ENCODE measurements around the gene PSPH. TPM values are rescaled to one million over a fixed set of nuclear protein-coding genes. Genes with fewer than 3 reads are reported as not detected.
"Not testable (repeated sequence)": the region's sequence is repeated elsewhere in the genome, so short reads cannot be mapped to it uniquely, and the experiment has no call there.

Gene PSPH
- total RNA-seq, 1 experiment from 2014 or later = 125 TPM

DNA sequence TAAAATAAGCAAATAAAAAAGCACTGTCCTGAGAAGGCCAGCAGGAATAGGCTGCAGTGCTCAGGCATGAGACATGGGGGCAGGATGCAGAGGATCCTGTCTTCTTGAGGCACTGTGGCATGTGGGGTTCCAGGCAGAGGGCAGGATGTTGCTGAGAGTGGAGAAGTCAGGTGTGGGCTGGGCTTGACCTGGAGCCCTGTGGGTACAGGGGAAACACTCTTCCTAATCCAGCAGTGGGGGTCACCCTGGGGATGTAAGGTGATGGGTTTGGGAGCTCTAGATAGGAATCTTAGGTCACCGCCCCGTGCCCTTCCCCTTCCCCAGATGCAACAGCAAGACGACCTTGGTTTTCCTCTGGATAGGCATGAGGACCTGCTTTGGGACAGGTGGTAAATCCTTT is 26.4 kb upstream of the PSPH start:
- no peaks in the 10 kb centered on the region for H3K9me3 ChIP-seq
- DNase-seq = no peak
- no peaks in the 10 kb centered on the region for H3K27me3 ChIP-seq
- peaks cover 12% of the 10 kb centered on the region for H3K36me3 ChIP-seq
- H3K4me3 ChIP-seq = no peak overlapping the region

GRCh38 chr7:56074371-56074791 is 23.1 kb upstream of the PSPH start:
- Histone ChIP-seq H3K36me3 (peaks cover 30% of the 10 kb centered on the region), H3K27me3 (no peaks in the 10 kb centered on the region), H3K9me3 (no peaks in the 10 kb centered on the region), H3K4me3 (no peak overlapping the region)
- peak; percentile 80 for DNase-seq

DNA sequence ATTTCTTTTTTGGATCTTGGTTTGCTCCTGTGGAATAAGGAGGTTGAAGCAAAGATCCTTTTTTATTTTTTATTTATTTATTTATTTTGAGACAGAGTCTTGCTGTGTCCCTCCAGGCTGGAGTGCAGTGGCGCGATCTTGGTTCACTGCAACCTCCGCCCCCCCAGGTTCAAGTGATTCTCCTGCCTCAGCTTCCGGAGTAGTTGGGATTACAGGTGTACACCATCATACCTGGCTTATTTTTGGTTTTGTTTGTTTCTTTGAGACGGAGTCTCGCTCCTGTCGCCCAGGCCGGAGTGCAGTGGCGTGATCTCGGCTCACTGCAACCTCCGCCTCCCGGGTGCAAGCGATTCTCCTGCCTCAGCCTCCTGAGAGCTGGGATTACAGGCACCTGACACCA is 15.1 kb upstream of the PSPH start:
- H3K36me3 ChIP-seq = peaks cover 66% of the 10 kb centered on the region
- not testable (repeated sequence) for DNase-seq, H3K9me3 ChIP-seq, H3K4me3 ChIP-seq, H3K27me3 ChIP-seq

DNA sequence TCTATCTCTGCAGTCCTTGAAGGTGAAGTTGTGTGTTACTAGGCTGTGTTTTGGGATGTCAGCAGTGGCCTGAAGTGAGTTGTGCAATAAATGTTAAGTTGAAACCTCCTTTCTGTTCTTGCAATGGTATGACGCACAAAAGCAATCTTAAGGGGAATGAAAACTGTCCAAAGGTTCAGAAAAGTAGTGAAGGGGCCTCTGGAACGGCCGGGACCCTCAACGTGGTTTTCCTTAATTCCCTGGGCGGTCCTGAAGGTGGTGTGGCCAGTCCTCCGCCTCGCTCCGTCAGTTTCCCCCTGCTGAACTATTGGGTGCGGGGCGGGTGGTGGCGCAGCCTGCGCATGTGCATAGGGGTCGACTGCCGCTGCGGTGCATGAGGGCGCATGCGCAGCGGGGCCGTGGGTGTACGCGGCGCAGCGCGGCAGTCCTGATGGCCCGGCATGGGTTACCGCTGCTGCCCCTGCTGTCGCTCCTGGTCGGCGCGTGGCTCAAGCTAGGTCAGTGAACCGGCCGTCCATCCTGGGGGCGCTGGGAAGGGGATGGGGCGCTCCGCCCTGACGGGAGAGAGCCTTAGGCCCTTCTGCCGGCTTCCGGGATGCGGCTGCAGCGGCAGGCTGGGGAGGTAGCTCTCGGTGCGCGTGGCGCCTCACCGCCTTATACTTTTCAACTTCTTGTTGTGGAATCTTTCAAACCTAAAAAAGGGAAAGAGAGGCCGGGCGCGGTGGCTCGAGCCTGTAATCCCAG is 12.8 kb upstream of the PSPH start, which contains the start of gene SUMF2:
Gene SUMF2, plus strand, starts transcription at position 405 of the 744 bp plus-strand sequence. Its CDS starts 26 bp downstream, at position 431.
- DNase-seq = peak; percentile 87
- no peaks in the 10 kb centered on the region for H3K9me3 ChIP-seq
- no peaks in the 10 kb centered on the region for H3K27me3 ChIP-seq
- H3K36me3 ChIP-seq = peaks cover 64% of the 10 kb centered on the region
- peak within 1 kb of the TSS; percentile 87 for H3K4me3 ChIP-seq

- DNase-seq = no peak
- Histone ChIP-seq H3K27me3 (no peaks in the 10 kb centered on the region), H3K9me3 (no peaks in the 10 kb centered on the region), H3K36me3 (peaks cover 66% of the 10 kb centered on the region), H3K4me3 (peak overlapping the region; percentile 87)
These were observed 12.2 kb upstream of the PSPH start for GRCh38 chr7:56063500-56063881.

- Histone ChIP-seq H3K27me3 (no peaks in the 10 kb centered on the region), H3K9me3 (no peaks in the 10 kb centered on the region), H3K4me3 (no peak overlapping the region), H3K36me3 (peaks cover 77% of the 10 kb centered on the region)
- DNase-seq = no peak
These were observed 11.1 kb upstream of the PSPH start for GRCh38 chr7:56062382-56062781.

- Histone ChIP-seq H3K27me3 (no peaks in the 10 kb centered on the region), H3K4me3 (no peak overlapping the region), H3K9me3 (no peaks in the 10 kb centered on the region), H3K36me3 (peaks cover 70% of the 10 kb centered on the region)
- no peak for DNase-seq
These were observed 2.7 kb upstream of the PSPH start for GRCh38 chr7:56053993-56054392.

GRCh38 chr7:56053379-56053778 is 2.1 kb upstream of the PSPH start:
- Histone ChIP-seq H3K36me3 (peaks cover 64% of the 10 kb centered on the region), H3K27me3 (no peaks in the 10 kb centered on the region), H3K9me3 (no peaks in the 10 kb centered on the region), H3K4me3 (peak overlapping the region; percentile 82)
- DNase-seq = no peak

DNA sequence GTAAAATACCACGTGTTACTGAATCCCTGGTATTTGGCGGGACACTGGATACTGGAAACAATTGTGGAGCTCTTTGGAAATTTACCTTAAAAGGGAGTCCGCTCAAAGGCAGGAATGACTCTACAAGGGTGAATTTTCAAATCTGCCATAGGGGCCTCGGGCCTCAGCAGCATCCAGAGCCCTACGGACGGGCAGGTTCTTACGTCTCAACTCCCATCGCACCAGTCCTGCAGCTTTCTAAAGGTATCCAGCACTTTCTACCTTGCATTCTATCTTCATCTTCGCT is 248 bp downstream of the PSPH start:
- Histone ChIP-seq H3K36me3 (peaks cover 42% of the 10 kb centered on the region), H3K4me3 (peak overlapping the region; percentile 82), H3K9me3 (no peaks in the 10 kb centered on the region), H3K27me3 (no peaks in the 10 kb centered on the region)
- no peak for DNase-seq

DNA sequence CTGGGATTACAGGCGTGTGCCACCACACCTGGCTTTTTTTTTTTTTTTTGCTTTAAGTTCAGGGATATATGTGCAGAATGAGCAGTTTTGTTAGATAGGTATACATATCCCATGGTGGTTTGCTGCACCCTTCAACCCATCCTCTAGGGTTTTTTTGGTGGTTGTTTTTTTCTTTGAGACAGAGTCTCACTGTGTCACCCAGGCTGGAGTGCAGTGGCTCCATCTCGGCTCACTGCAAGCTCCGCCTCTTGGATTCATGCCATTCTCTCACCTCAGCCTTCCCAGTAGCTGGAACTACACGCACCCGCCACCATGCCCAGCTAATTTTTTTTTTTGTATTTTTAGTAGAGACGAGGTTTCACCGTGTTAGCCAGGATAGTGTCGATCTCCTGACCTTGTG is 2.5 kb downstream of the PSPH start:
- H3K36me3 ChIP-seq = peaks cover 20% of the 10 kb centered on the region
- not testable (repeated sequence) for H3K27me3 ChIP-seq, H3K9me3 ChIP-seq, H3K4me3 ChIP-seq, DNase-seq

- no peak for DNase-seq
- Histone ChIP-seq H3K36me3 (peaks cover 15% of the 10 kb centered on the region), H3K4me3 (no peak overlapping the region), H3K27me3 (no peaks in the 10 kb centered on the region), H3K9me3 (no peaks in the 10 kb centered on the region)
These were observed 3.0 kb downstream of the PSPH start for GRCh38 chr7:56048245-56048644.

DNA sequence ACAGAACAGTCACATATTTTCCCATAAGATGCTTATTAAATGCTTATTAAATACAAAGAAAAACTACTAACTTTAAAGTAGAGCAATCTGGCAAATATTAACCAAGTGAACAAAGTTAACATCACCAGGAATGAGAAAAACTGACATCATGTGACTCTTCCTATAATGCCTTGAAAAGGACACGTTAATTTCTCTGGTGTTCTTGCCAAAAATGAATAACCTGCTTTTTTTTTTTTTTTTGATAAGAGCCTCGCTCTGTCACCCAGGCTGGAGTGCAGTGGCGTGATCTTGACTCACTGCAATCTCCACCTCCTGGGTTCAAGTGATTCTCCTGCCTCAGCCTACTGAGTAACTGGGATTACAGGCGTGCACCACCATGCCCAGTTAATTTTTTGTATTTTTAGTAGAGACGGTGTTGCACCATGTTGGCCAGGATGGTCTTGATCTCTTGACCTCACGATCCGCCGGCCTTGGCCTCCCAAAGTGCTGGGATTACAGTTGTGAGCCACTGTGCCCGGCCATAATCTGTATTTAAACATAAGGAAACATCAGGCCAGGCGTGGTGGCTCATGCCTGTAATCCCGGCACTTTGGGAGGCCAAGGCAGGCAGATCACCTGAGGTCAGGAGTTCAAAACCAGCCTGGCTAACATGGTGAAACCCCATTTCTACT is 3.7 kb downstream of the PSPH start:
- not testable (repeated sequence) for H3K27me3 ChIP-seq, H3K4me3 ChIP-seq, H3K36me3 ChIP-seq, H3K9me3 ChIP-seq, DNase-seq

DNA sequence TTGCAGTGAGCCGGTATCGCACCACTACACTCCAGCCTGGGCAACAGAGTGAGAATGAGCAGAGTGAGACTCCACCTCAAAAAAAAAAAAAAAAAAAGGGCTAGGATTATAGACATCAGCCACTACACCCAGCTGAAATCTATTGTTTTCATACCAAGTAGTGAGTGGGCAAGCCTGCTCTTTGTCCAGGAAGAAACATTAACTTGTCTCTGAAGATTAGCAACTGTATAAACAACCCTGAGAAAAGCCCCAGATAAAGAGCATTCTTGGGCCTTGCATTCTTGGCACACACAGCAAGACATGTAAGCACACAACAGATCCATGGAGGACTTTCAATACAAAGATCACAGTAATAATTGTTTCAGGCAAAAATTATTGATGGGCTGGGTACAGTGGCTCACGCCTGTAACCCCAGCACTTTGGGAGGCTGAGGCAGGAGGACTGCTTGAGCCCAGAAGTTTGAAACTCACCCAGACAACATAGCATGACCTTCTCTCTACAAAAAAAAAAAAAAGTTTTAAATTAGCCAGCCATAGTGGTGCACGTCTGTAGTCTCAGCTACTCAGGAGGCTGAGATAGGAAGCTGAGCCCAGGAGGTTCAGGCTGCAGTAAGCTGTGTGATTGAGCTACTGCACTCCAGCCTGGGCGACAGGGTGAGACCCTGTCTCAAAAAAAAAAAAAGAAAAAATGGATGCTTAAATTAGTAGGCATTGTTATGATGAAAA is 4.4 kb downstream of the PSPH start:
- peak; percentile 56 for DNase-seq
- Histone ChIP-seq H3K9me3 (no peaks in the 10 kb centered on the region), H3K27me3 (no peaks in the 10 kb centered on the region), H3K36me3 (peaks cover 4% of the 10 kb centered on the region), H3K4me3 (no peak overlapping the region)

DNA sequence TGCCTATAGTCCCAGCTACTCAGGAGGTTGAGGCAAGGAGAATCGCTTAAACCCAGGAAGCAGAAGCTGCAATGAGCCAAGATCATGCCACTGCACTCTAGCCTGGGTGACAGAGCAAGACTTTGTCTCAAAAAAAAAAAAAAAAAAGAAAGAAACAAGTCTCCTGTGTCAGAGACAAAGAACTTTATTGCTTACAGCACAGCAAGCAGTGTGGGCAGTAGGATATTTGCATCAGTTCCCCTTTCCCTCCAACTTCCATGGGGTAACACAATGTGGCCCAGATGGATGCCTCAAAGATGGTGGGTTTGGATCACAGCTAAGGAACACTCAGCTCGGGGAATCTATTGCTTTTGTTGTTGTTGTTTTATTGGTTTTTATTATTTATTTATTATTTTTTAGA is 5.5 kb downstream of the PSPH start:
- not testable (repeated sequence) for DNase-seq, H3K27me3 ChIP-seq, H3K4me3 ChIP-seq, H3K36me3 ChIP-seq, H3K9me3 ChIP-seq

GRCh38 chr7:56040730-56041129 is 10.5 kb downstream of the PSPH start:
- Histone ChIP-seq H3K27me3 (no peaks in the 10 kb centered on the region), H3K4me3 (no peak overlapping the region), H3K36me3 (no peaks in the 10 kb centered on the region), H3K9me3 (no peaks in the 10 kb centered on the region)
- DNase-seq = no peak

GRCh38 chr7:56033671-56034432 is 17.4 kb downstream of the PSPH start:
- H3K4me3 ChIP-seq = peak overlapping the region; percentile 57
- no peaks in the 10 kb centered on the region for H3K9me3 ChIP-seq
- peak; percentile 58 for DNase-seq
- H3K27me3 ChIP-seq = no peaks in the 10 kb centered on the region
- peaks cover 13% of the 10 kb centered on the region for H3K36me3 ChIP-seq

- not testable (repeated sequence) for DNase-seq, H3K9me3 ChIP-seq, H3K27me3 ChIP-seq, H3K4me3 ChIP-seq
- peaks cover 20% of the 10 kb centered on the region for H3K36me3 ChIP-seq
These were observed 18.7 kb downstream of the PSPH start for GRCh38 chr7:56032578-56032977.

All from MG63 (cell line).